Activated T-cell treated with anti-CD3 and anti-CD28 coated beads, Interleukin-2, amount 50 U/mL, for 4 hours (primary cell): ENCODE measurements around the gene FPR1. TPM values are rescaled to one million over a fixed set of nuclear protein-coding genes. Genes with fewer than 3 reads are reported as not detected.
"Not testable (repeated sequence)": the region's sequence is repeated elsewhere in the genome, so short reads cannot be mapped to it uniquely, and the experiment has no call there.

Experiments
- ATAC-seq, 2 donors: fragments of 200-7000 bp; cut with Tn5 transposase; one replicate each; pipeline ENCODE4 v1.10.0; 2021
- DNase-seq: peaks from one replicate; pipeline ENCODE4 v3.0.0-alpha.2; 2020
- H3K27me3 Mint-ChIP-seq: one replicate; pipeline ENCODE4 v1.8.0; 2021; ENCODE audit warnings: low read depth, mixed read lengths
- H3K36me3 Mint-ChIP-seq: one replicate; pipeline ENCODE4 v1.8.0; 2022; ENCODE audit warnings: mixed read lengths; ENCODE audit not compliant: insufficient read depth
- H3K4me1 Mint-ChIP-seq: one replicate; pipeline ENCODE4 v1.8.0; 2021; ENCODE audit warnings: low read depth, mixed read lengths
- H3K4me3 Mint-ChIP-seq: one replicate; pipeline ENCODE4 v1.8.0; 2021; ENCODE audit warnings: mild to moderate bottlenecking, moderate library complexity, mixed read lengths
- H3K9me3 Mint-ChIP-seq: one replicate; pipeline ENCODE4 v1.8.0; 2021; ENCODE audit warnings: mixed read lengths
- total RNA-seq, 3 donors: library from RNA; stranded (reverse); gene quantifications; one replicate each; pipeline ENCODE4 v1.2.1, GENCODE V29; 2021

FPR1 gene
- total RNA-seq, 3 donors from 2014 or later, result not detected

- DNase-seq (no peak), ATAC-seq (peak; percentile 93 to 94)
- Mint-ChIP-seq H3K36me3 (no peaks in the 10 kb centered on the region), H3K4me3 (no peak overlapping the region), H3K4me1 (no peaks in the 10 kb centered on the region), H3K9me3 (peaks cover 7% of the 10 kb centered on the region), H3K27me3 (peaks cover 8% of the 10 kb centered on the region)
These were observed 33.4 kb upstream of the FPR1 start for GRCh38 chr19:51784922-51785690.

GRCh38 chr19:51784109-51784785, 32.6 kb upstream of the FPR1 start:
- no peak for DNase-seq
- H3K27me3 Mint-ChIP-seq, result peaks cover 15% of the 10 kb centered on the region
- no peaks in the 10 kb centered on the region for H3K4me1 Mint-ChIP-seq
- H3K4me3 Mint-ChIP-seq, result no peak overlapping the region
- H3K9me3 Mint-ChIP-seq, result peaks cover 7% of the 10 kb centered on the region
- H3K36me3 Mint-ChIP-seq, result no peaks in the 10 kb centered on the region
- no peak for ATAC-seq

- DNase-seq (no peak), ATAC-seq (no peak)
- no peak overlapping the region for H3K4me3 Mint-ChIP-seq
- peaks cover 18% of the 10 kb centered on the region for H3K27me3 Mint-ChIP-seq
- peaks cover 4% of the 10 kb centered on the region for H3K9me3 Mint-ChIP-seq
- no peaks in the 10 kb centered on the region for H3K36me3 Mint-ChIP-seq
- H3K4me1 Mint-ChIP-seq, result no peaks in the 10 kb centered on the region
These were observed 31.7 kb upstream of the FPR1 start for GRCh38 chr19:51783372-51783771.

GRCh38 chr19:51781999-51782398, 30.3 kb upstream of the FPR1 start:
- Mint-ChIP-seq H3K9me3 (no peaks in the 10 kb centered on the region), H3K36me3 (no peaks in the 10 kb centered on the region), H3K27me3 (peaks cover 26% of the 10 kb centered on the region), H3K4me1 (no peaks in the 10 kb centered on the region), H3K4me3 (no peak overlapping the region)
- ATAC-seq (no peak), DNase-seq (no peak)

GRCh38 chr19:51780270-51780669, 28.6 kb upstream of the FPR1 start:
- H3K27me3 Mint-ChIP-seq, result peaks cover 35% of the 10 kb centered on the region
- H3K4me1 Mint-ChIP-seq, result no peaks in the 10 kb centered on the region
- H3K4me3 Mint-ChIP-seq, result no peak overlapping the region
- DNase-seq (no peak), ATAC-seq (no peak)
- H3K9me3 Mint-ChIP-seq, result no peaks in the 10 kb centered on the region
- no peaks in the 10 kb centered on the region for H3K36me3 Mint-ChIP-seq

- DNase-seq (no peak), ATAC-seq (no peak)
- peaks cover 39% of the 10 kb centered on the region for H3K27me3 Mint-ChIP-seq
- no peaks in the 10 kb centered on the region for H3K9me3 Mint-ChIP-seq
- no peaks in the 10 kb centered on the region for H3K4me1 Mint-ChIP-seq
- H3K36me3 Mint-ChIP-seq, result no peaks in the 10 kb centered on the region
- H3K4me3 Mint-ChIP-seq, result no peak overlapping the region
These were observed 28.0 kb upstream of the FPR1 start for GRCh38 chr19:51779703-51780102.

GRCh38 chr19:51779181-51779580, 27.5 kb upstream of the FPR1 start:
- ATAC-seq (no peak), DNase-seq (no peak)
- H3K27me3 Mint-ChIP-seq, result peaks cover 41% of the 10 kb centered on the region
- H3K9me3 Mint-ChIP-seq, result no peaks in the 10 kb centered on the region
- H3K4me1 Mint-ChIP-seq, result no peaks in the 10 kb centered on the region
- no peak overlapping the region for H3K4me3 Mint-ChIP-seq
- no peaks in the 10 kb centered on the region for H3K36me3 Mint-ChIP-seq

- H3K36me3 Mint-ChIP-seq, result no peaks in the 10 kb centered on the region
- ATAC-seq (peak; percentile 43 to 66), DNase-seq (peak; percentile 22)
- no peaks in the 10 kb centered on the region for H3K4me1 Mint-ChIP-seq
- H3K27me3 Mint-ChIP-seq, result peaks cover 46% of the 10 kb centered on the region
- peaks cover 2% of the 10 kb centered on the region for H3K9me3 Mint-ChIP-seq
- H3K4me3 Mint-ChIP-seq, result no peak overlapping the region
These were observed 26.1 kb upstream of the FPR1 start for GRCh38 chr19:51777570-51778462.

GRCh38 chr19:51776561-51776960, 24.9 kb upstream of the FPR1 start:
- not testable (repeated sequence) for H3K36me3 Mint-ChIP-seq, H3K4me1 Mint-ChIP-seq, H3K9me3 Mint-ChIP-seq, DNase-seq, ATAC-seq, H3K4me3 Mint-ChIP-seq
- peaks cover 49% of the 10 kb centered on the region for H3K27me3 Mint-ChIP-seq

- no peak for ATAC-seq
- peaks cover 8% of the 10 kb centered on the region for H3K9me3 Mint-ChIP-seq
- H3K27me3 Mint-ChIP-seq, result peaks cover 50% of the 10 kb centered on the region
- no peaks in the 10 kb centered on the region for H3K36me3 Mint-ChIP-seq
- H3K4me1 Mint-ChIP-seq, result no peaks in the 10 kb centered on the region
- H3K4me3 Mint-ChIP-seq, result no peak overlapping the region
- DNase-seq, result no peak
These were observed 21.3 kb upstream of the FPR1 start for GRCh38 chr19:51772977-51773376.

GRCh38 chr19:51771376-51772130, 19.9 kb upstream of the FPR1 start:
- Mint-ChIP-seq H3K4me3 (no peak overlapping the region), H3K9me3 (peaks cover 8% of the 10 kb centered on the region), H3K27me3 (peaks cover 39% of the 10 kb centered on the region), H3K36me3 (no peaks in the 10 kb centered on the region), H3K4me1 (no peaks in the 10 kb centered on the region)
- ATAC-seq (no peak), DNase-seq (no peak)

- H3K4me1 Mint-ChIP-seq, result no peaks in the 10 kb centered on the region
- no peak overlapping the region for H3K4me3 Mint-ChIP-seq
- peaks cover 45% of the 10 kb centered on the region for H3K27me3 Mint-ChIP-seq
- no peaks in the 10 kb centered on the region for H3K36me3 Mint-ChIP-seq
- ATAC-seq (no peak), DNase-seq (no peak)
- H3K9me3 Mint-ChIP-seq, result peaks cover 10% of the 10 kb centered on the region
These were observed 14.8 kb upstream of the FPR1 start for GRCh38 chr19:51766461-51766860.

- Mint-ChIP-seq H3K4me3 (no peak overlapping the region), H3K9me3 (peaks cover 10% of the 10 kb centered on the region), H3K36me3 (no peaks in the 10 kb centered on the region), H3K27me3 (peaks cover 36% of the 10 kb centered on the region), H3K4me1 (no peaks in the 10 kb centered on the region)
- ATAC-seq (no peak), DNase-seq (no peak)
These were observed 13.4 kb upstream of the FPR1 start for GRCh38 chr19:51765086-51765485.

- ATAC-seq (no peak), DNase-seq (no peak)
- H3K4me3 Mint-ChIP-seq, result no peak overlapping the region
- no peaks in the 10 kb centered on the region for H3K4me1 Mint-ChIP-seq
- H3K36me3 Mint-ChIP-seq, result no peaks in the 10 kb centered on the region
- H3K27me3 Mint-ChIP-seq, result peaks cover 33% of the 10 kb centered on the region
- peaks cover 11% of the 10 kb centered on the region for H3K9me3 Mint-ChIP-seq
These were observed 10.0 kb upstream of the FPR1 start for GRCh38 chr19:51761696-51762095.
